DND-41 (cell line): ENCODE results near the gene EDN2.

ENCODE experiments used
- ATAC-seq: fragments of 200-7000 bp; cut with Tn5 transposase; 3 replicates; pipeline ENCODE4 v1.9.1; 2021; ENCODE audit warnings: low read depth; ENCODE audit not compliant: insufficient read depth
- DNase-seq: peaks from one replicate; pipeline ENCODE4 v3.0.0-alpha.2; 2020
- H2AFZ ChIP-seq: 2 replicates; pipeline ENCODE4 v1.6.0; 2012; ENCODE audit warnings: low read depth, low read length
- H3K27ac ChIP-seq: 2 replicates; pipeline ENCODE4 v1.5.1; 2012; ENCODE audit warnings: low read length, inconsistent platforms
- H3K27me3 ChIP-seq: fragments of 200-600 bp; sonication (generic); 2 replicates; pipeline ENCODE4 v1.6.0; 2012; ENCODE audit warnings: low read length, mild to moderate bottlenecking, inconsistent platforms; ENCODE audit not compliant: insufficient read depth, poor library complexity
- H3K36me3 ChIP-seq: 2 replicates; pipeline ENCODE4 v1.5.1; 2012; ENCODE audit warnings: low read length, inconsistent platforms; ENCODE audit not compliant: insufficient read depth
- H3K4me1 ChIP-seq: 2 replicates; pipeline ENCODE4 v1.5.1; 2012; ENCODE audit warnings: mild to moderate bottlenecking, low read length; ENCODE audit not compliant: insufficient read depth
- H3K4me2 ChIP-seq: 2 replicates; pipeline ENCODE4 v1.6.0; 2012; ENCODE audit warnings: mild to moderate bottlenecking, moderate library complexity, low read length, inconsistent platforms; ENCODE audit not compliant: insufficient read depth
- H3K4me3 ChIP-seq, 2 experiments: fragments of 200-600 bp in 1 of 2; shearing (Covaris generic) in 1 of 2; 2 replicates each; pipeline ENCODE4 v1.5.1; 2012 to 2016; ENCODE audit warnings: inconsistent platforms in 2 of 2, low read length in 2 of 2, mild to moderate bottlenecking in 2 of 2, low read depth in 1 of 2, moderate library complexity in 1 of 2
- H3K79me2 ChIP-seq: 2 replicates; pipeline ENCODE4 v1.6.0; 2012; ENCODE audit warnings: low read length, inconsistent platforms; ENCODE audit not compliant: insufficient read depth
- H3K9ac ChIP-seq: 2 replicates; pipeline ENCODE4 v1.6.0; 2012; ENCODE audit warnings: low read depth, mild to moderate bottlenecking, inconsistent platforms, low read length, moderate library complexity
- H3K9me3 ChIP-seq: 2 replicates; pipeline ENCODE4 v1.5.1; 2012; ENCODE audit warnings: low read length, moderate library complexity, mild to moderate bottlenecking, inconsistent platforms; ENCODE audit not compliant: insufficient read depth, severe bottlenecking
- H4K20me1 ChIP-seq: 2 replicates; pipeline ENCODE4 v1.6.0; 2012; ENCODE audit warnings: low read length; ENCODE audit not compliant: insufficient read depth
- EZH2 ChIP-seq: IDR thresholded peaks from 3 replicates; pipeline ENCODE4 v1.6.1; 2012; ENCODE audit warnings: borderline replicate concordance, low read depth, mild to moderate bottlenecking, moderate library complexity, low read length, inconsistent platforms; ENCODE audit not compliant: severe bottlenecking
- TF ChIP-seq, protein P1 (sequence below): IDR thresholded peaks from 2 replicates; pipeline ENCODE4 v1.5.1; 2012; ENCODE audit warnings: borderline replicate concordance, low read length, moderate library complexity, mild to moderate bottlenecking; ENCODE audit not compliant: poor library complexity, severe bottlenecking; ENCODE audit errors: extremely low read depth

The EDN2 gene

DNA sequence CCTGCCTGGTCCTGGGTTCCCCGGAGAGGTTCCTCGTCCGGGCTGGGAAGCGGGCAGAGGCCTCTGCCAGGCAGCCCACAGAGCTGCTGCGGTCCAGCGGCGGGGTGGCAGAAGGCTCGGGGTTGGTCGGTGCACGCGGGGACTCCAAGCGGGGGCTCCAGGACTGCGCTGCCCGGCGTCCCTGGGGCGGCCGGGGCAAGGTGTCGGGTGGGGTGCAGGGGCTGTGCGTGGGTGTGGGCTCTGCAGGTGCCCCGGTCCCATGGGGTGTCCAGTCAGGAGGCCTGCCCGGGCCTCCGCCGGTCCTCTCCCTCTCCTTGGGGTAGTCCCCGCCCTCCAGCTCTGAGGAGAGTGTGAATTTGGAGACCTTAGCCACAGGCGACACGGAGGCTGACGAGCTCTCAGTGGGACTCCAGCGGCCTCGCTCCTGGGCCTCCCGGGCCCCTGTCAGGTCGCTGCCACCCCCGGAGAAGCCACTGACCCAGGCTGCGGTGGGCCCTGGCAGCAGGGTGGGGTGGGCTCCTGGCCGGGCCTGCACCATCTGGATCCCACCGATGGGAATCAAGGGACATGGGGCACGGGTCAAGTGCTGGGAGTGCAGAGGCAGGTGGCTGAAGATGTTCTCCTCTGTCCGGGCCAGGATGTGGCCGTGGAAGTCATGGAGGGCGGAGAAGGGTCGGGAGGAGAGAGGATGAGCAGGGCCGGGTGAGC, 26.2 kb upstream of the EDN2 start:
- H3K27ac ChIP-seq = no peak overlapping the region
- peaks cover 68% of the 10 kb centered on the region for H4K20me1 ChIP-seq
- peaks cover 75% of the 10 kb centered on the region for H3K36me3 ChIP-seq
- no peak for DNase-seq
- no peak for TF ChIP-seq EZH2
- TF ChIP-seq, protein P1, sequence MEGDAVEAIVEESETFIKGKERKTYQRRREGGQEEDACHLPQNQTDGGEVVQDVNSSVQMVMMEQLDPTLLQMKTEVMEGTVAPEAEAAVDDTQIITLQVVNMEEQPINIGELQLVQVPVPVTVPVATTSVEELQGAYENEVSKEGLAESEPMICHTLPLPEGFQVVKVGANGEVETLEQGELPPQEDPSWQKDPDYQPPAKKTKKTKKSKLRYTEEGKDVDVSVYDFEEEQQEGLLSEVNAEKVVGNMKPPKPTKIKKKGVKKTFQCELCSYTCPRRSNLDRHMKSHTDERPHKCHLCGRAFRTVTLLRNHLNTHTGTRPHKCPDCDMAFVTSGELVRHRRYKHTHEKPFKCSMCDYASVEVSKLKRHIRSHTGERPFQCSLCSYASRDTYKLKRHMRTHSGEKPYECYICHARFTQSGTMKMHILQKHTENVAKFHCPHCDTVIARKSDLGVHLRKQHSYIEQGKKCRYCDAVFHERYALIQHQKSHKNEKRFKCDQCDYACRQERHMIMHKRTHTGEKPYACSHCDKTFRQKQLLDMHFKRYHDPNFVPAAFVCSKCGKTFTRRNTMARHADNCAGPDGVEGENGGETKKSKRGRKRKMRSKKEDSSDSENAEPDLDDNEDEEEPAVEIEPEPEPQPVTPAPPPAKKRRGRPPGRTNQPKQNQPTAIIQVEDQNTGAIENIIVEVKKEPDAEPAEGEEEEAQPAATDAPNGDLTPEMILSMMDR = no peak
- H3K4me2 ChIP-seq = no peak overlapping the region
- H3K27me3 ChIP-seq = no peaks in the 10 kb centered on the region
- no peak overlapping the region for H3K9ac ChIP-seq
- no peaks in the 10 kb centered on the region for H3K4me1 ChIP-seq
- H3K4me3 ChIP-seq = no peak overlapping the region
- no peaks in the 10 kb centered on the region for H3K9me3 ChIP-seq
- H2AFZ ChIP-seq = no peak overlapping the region
- H3K79me2 ChIP-seq = no peaks in the 10 kb centered on the region
- ATAC-seq = no peak

DNA sequence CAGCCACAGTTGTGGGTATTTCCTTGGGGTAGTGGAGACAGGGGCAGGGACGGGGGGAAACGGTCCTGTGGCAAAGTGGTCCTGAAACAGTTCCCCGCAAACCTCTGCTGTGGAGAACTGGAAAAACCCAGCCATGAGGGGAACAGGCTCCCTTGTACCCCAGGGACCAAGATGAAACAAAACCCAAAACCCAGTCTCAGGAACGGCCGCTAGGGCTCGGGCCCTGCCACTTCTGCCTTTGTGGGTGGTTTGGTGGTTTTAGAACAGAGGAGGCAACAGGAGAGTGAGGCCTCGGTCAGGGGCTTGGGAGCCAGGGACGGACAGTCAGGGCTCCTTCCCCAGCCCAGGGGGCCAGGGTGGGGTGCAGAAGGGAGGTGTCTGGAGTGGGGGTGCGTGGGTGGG, 24.8 kb upstream of the EDN2 start:
- DNase-seq (no peak), ATAC-seq (no peak)
- no peak overlapping the region for H3K4me3 ChIP-seq
- no peak overlapping the region for H2AFZ ChIP-seq
- H3K27ac ChIP-seq = no peak overlapping the region
- H3K4me1 ChIP-seq = no peaks in the 10 kb centered on the region
- H4K20me1 ChIP-seq = peaks cover 72% of the 10 kb centered on the region
- H3K79me2 ChIP-seq = no peaks in the 10 kb centered on the region
- no peak overlapping the region for H3K9ac ChIP-seq
- H3K27me3 ChIP-seq = no peaks in the 10 kb centered on the region
- H3K9me3 ChIP-seq = no peaks in the 10 kb centered on the region
- peaks cover 62% of the 10 kb centered on the region for H3K36me3 ChIP-seq
- no peak overlapping the region for H3K4me2 ChIP-seq
- TF ChIP-seq, protein P1 = no peak
- no peak for TF ChIP-seq EZH2

DNA sequence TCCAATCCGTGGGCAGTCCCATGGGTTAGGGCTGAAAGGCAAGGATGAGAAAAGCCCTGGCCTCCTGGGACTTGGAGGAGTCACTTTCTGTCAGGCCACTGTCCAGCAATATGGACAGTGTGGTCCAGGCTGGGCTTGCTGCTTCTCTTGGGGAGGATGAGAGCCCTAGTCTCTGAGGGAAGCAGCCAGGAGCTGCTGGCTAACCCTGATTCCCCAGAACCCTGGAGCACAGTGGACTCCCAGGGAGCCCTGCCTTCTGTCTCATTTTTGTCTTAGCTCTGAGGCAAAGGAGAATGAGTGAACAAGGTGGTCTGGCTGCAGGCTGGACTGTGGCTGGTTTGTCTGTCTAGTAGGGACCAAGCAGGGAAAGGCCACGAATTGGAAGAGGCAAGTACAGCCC, 23.8 kb upstream of the EDN2 start:
- Histone ChIP-seq H3K4me1 (no peaks in the 10 kb centered on the region), H3K36me3 (peaks cover 52% of the 10 kb centered on the region), H3K9me3 (no peaks in the 10 kb centered on the region), H2AFZ (no peak overlapping the region), H3K4me2 (no peak overlapping the region), H4K20me1 (peaks cover 70% of the 10 kb centered on the region), H3K79me2 (no peaks in the 10 kb centered on the region), H3K27ac (no peak overlapping the region), H3K4me3 (no peak overlapping the region), H3K27me3 (no peaks in the 10 kb centered on the region), H3K9ac (no peak overlapping the region)
- DNase-seq (no peak), ATAC-seq (no peak)
- TF ChIP-seq EZH2 = no peak
- TF ChIP-seq, protein P1 = no peak
